Caco-2 (cell line): ENCODE results near the gene EFCAB5. TPM values are rescaled to one million over a fixed set of nuclear protein-coding genes. Genes with fewer than 3 reads are reported as not detected.

Source experiments
- BruUV-seq: library from RNA; stranded (reverse); fragments of 400-500 nt; replicated peaks from 2 replicates; lab custom pipeline; 2021; lab: Mats Ljungman, UMichigan
- CTCF ChIA-PET: fragments of 300-600 bp; sonication (Branson Sonifier 250); formaldehyde crosslinking; loops from one replicate; lab custom pipeline; 2022; ENCODE audit warnings: antibody characterized with exemption; lab: Charles Lee
- POLR2A ChIA-PET: fragments of 300-600 bp; sonication (Branson Sonifier 250); formaldehyde crosslinking; loops from one replicate; lab custom pipeline; 2022; ENCODE audit warnings: antibody characterized with exemption; lab: Charles Lee
- DNase-seq, 2 experiments: peaks; one replicate each; pipeline versions ENCODE4 v3.0.0 to v3.0.0-alpha.2; 2020 to 2022
- H3K27me3 ChIP-seq: replicated peaks from 2 replicates; pipeline ENCODE4 v1.6.0; 2011; ENCODE audit warnings: low read length; ENCODE audit not compliant: control insufficient read depth, insufficient read depth
- H3K36me3 ChIP-seq: 2 replicates; pipeline ENCODE4 v1.5.1; 2011; ENCODE audit warnings: low read length; ENCODE audit not compliant: control insufficient read depth, insufficient read depth
- H3K4me1 ChIP-seq: fragments of 250-450 bp; sonication (Bioruptor Pico); 2 replicates; pipeline ENCODE4 v1.5.1; 2020; ENCODE audit warnings: mild to moderate bottlenecking
- H3K4me3 ChIP-seq: 2 replicates; pipeline ENCODE4 v1.5.1; 2011; ENCODE audit warnings: low read depth, mild to moderate bottlenecking, control low read depth, low read length
- H3K9me3 ChIP-seq: fragments of 250-450 bp; sonication (Bioruptor Pico); 2 replicates; pipeline ENCODE4 v1.5.1; 2020; ENCODE audit warnings: mild to moderate bottlenecking, moderate library complexity
- H3K27ac Mint-ChIP-seq: one replicate; pipeline ENCODE4 v1.8.0; 2022; ENCODE audit warnings: mixed read lengths; ENCODE audit not compliant: unreplicated experiment
- H3K27me3 Mint-ChIP-seq: one replicate; pipeline ENCODE4 v1.8.0; 2022; ENCODE audit warnings: mixed read lengths; ENCODE audit not compliant: insufficient read depth, unreplicated experiment
- H3K36me3 Mint-ChIP-seq: one replicate; pipeline ENCODE4 v1.8.0; 2022; ENCODE audit warnings: mild to moderate bottlenecking, mixed read lengths; ENCODE audit not compliant: insufficient read depth, unreplicated experiment
- H3K4me1 Mint-ChIP-seq: one replicate; pipeline ENCODE4 v1.8.0; 2022; ENCODE audit warnings: low read depth, mixed read lengths; ENCODE audit not compliant: unreplicated experiment
- H3K4me3 Mint-ChIP-seq: one replicate; pipeline ENCODE4 v1.8.0; 2022; ENCODE audit warnings: mild to moderate bottlenecking, moderate library complexity, mixed read lengths; ENCODE audit not compliant: unreplicated experiment
- H3K9me3 Mint-ChIP-seq: one replicate; pipeline ENCODE4 v1.8.0; 2022; ENCODE audit warnings: mixed read lengths; ENCODE audit not compliant: unreplicated experiment
- CTCF ChIP-seq, 2 experiments: fragments of 200-600 bp in 1 of 2; IDR thresholded peaks; 1 replicate in 1 of 2; 2 replicates in 1 of 2; pipeline versions ENCODE4 v1.5.1 to v1.8.0; 2011 to 2022; ENCODE audit warnings: antibody characterized with exemption in 1 of 2, control low read depth in 1 of 2, inconsistent platforms in 1 of 2, low read depth in 1 of 2, low read length in 1 of 2, mild to moderate bottlenecking in 1 of 2, moderate library complexity in 1 of 2; ENCODE audit not compliant: insufficient read depth in 1 of 2, severe bottlenecking in 1 of 2, unreplicated experiment in 1 of 2
- intact Hi-C: fragments of 100-400 bp; cut with micrococcal nuclease; formaldehyde crosslinking; loops from one replicate; pipeline ENCODE4 v1.10.0; 2022; ENCODE audit not compliant: unreplicated experiment
- total RNA-seq: library from RNA; stranded (reverse); gene quantifications from 2 replicates; pipeline ENCODE4 v1.2.3, GENCODE V29; 2022

Gene EFCAB5
- total RNA-seq, 1 experiment from 2014 or later, result 0.43 TPM

- Mint-ChIP-seq H3K27me3 (peaks cover 15% of the 10 kb centered on the region), H3K36me3 (no peaks in the 10 kb centered on the region), H3K9me3 (peaks cover 26% of the 10 kb centered on the region), H3K27ac (no peak overlapping the region), H3K4me3 (no peak overlapping the region), H3K4me1 (no peaks in the 10 kb centered on the region)
- CTCF ChIA-PET, result no interaction called here
- no peaks in the 10 kb centered on the region for H3K4me1 ChIP-seq
- no peak overlapping the region for H3K4me3 ChIP-seq
- intact Hi-C loops, result no loop called here
- no peaks in the 10 kb centered on the region for H3K27me3 ChIP-seq
- TF ChIP-seq CTCF (IDR thresholded peaks at IDR 0.05; ENCODE audit: insufficient read depth in 1 of 2, low read depth in 1 of 2, low read length in 1 of 2, severe bottlenecking in 1 of 2, unreplicated experiment in 1 of 2), result no peak
- H3K36me3 ChIP-seq, result no peaks in the 10 kb centered on the region
- POLR2A ChIA-PET, result no interaction called here
- BruUV-seq, result no TSS peak
- DNase-seq, result no peak
- H3K9me3 ChIP-seq, result peaks cover 18% of the 10 kb centered on the region
These were observed 127.0 kb downstream of the EFCAB5 start for GRCh38 chr17:30068465-30068864.

GRCh38 chr17:30074254-30074653 is 132.8 kb downstream of the EFCAB5 start:
- DNase-seq, result no peak
- H3K4me3 ChIP-seq, result no peak overlapping the region
- intact Hi-C loops, result no loop called here
- H3K36me3 ChIP-seq, result no peaks in the 10 kb centered on the region
- ChIA-PET CTCF (no interaction called here), POLR2A (interaction anchor here (0.6 kb wide), 1 partner anchor 22 kb away, joined by 3 read pairs; no protein-coding TSS in a partner anchor)
- peaks cover 34% of the 10 kb centered on the region for H3K27me3 Mint-ChIP-seq
- no peaks in the 10 kb centered on the region for H3K4me1 ChIP-seq
- H3K27me3 ChIP-seq, result peaks cover 2% of the 10 kb centered on the region; the same call in 1 of the 2 replicates
- BruUV-seq, result no TSS peak
- no peak overlapping the region for H3K4me3 Mint-ChIP-seq
- no peaks in the 10 kb centered on the region for H3K36me3 Mint-ChIP-seq
- no peaks in the 10 kb centered on the region for H3K9me3 ChIP-seq
- TF ChIP-seq CTCF (IDR thresholded peaks at IDR 0.05; ENCODE audit: insufficient read depth in 1 of 2, low read depth in 1 of 2, low read length in 1 of 2, severe bottlenecking in 1 of 2, unreplicated experiment in 1 of 2), result no peak
- no peaks in the 10 kb centered on the region for H3K4me1 Mint-ChIP-seq
- no peak overlapping the region for H3K27ac Mint-ChIP-seq
- no peaks in the 10 kb centered on the region for H3K9me3 Mint-ChIP-seq

- no peak overlapping the region for H3K27ac Mint-ChIP-seq
- H3K4me1 Mint-ChIP-seq, result no peaks in the 10 kb centered on the region
- no peak overlapping the region for H3K4me3 ChIP-seq
- intact Hi-C loops, result no loop called here
- peaks cover 35% of the 10 kb centered on the region for H3K27me3 Mint-ChIP-seq
- H3K9me3 Mint-ChIP-seq, result no peaks in the 10 kb centered on the region
- H3K9me3 ChIP-seq, result no peaks in the 10 kb centered on the region
- no peak for TF ChIP-seq CTCF (IDR thresholded peaks at IDR 0.05; ENCODE audit: insufficient read depth in 1 of 2, low read depth in 1 of 2, low read length in 1 of 2, severe bottlenecking in 1 of 2, unreplicated experiment in 1 of 2)
- no peaks in the 10 kb centered on the region for H3K36me3 ChIP-seq
- no peaks in the 10 kb centered on the region for H3K36me3 Mint-ChIP-seq
- no peaks in the 10 kb centered on the region for H3K4me1 ChIP-seq
- no peak for DNase-seq
- H3K27me3 ChIP-seq, result peaks cover 2% of the 10 kb centered on the region; the same call in 1 of the 2 replicates
- no TSS peak for BruUV-seq
- ChIA-PET CTCF (no interaction called here), POLR2A (no interaction called here)
- no peak overlapping the region for H3K4me3 Mint-ChIP-seq
These were observed 133.3 kb downstream of the EFCAB5 start for GRCh38 chr17:30074730-30075129.
